Left lobe of liver (tissue), 2 donors: ENCODE data around the gene MIF. TPM values are rescaled to one million over a fixed set of nuclear protein-coding genes. Genes with fewer than 3 reads are reported as not detected.
"Not testable (repeated sequence)": the region's sequence is repeated elsewhere in the genome, so short reads cannot be mapped to it uniquely, and the experiment has no call there.

ENCODE experiments used
- ATAC-seq: fragments of 200-7000 bp; cut with Tn5 transposase; one replicate; pipeline ENCODE4 v1.9.1; 2020; ENCODE audit warnings: mild to moderate bottlenecking, moderate library complexity
- DNase-seq: peaks from one replicate; pipeline ENCODE4 v3.0.0-alpha.2; 2020; ENCODE audit warnings: low spot score
- total RNA-seq: library from RNA; stranded (reverse); gene quantifications from one replicate; pipeline ENCODE4 v1.2.1, GENCODE V29; 2021
- donor health status: DM: no; HTN: no; CAD: no; lungs with moderate emphysema.
- donor health status: DM: no; HTN: yes; CAD: no.

The MIF gene
- total RNA-seq, 1 donor from 2014 or later, result 81.5 TPM

DNA sequence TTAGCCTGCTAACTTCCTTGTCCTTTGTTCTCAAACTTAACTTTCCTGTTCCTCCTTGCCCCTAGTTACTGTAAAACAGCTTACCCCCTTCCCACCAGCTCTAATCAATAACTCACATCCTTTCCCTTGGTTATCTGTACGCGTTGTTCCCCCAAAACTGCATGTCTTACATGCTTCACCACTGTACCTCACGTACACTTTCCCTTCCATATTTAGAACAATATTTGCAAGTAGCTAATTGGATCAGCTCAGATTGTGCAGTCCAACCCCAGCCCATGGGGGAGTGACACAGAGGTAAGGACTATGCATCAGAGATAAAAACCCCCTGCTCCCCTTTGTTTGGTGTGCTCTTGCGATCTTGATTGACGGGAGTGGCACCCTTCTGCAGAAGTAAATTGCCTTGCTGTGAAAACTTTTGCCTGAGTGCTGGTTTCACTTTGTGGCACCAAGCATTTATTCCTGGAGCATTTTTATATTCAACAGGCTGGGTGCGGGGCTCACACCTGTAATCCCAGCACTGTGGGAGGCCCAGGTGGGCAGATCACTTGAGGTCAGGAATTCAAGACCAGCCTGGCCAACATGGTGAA lies 30.9 kb downstream of the MIF start:
- DNase-seq, result no peak
- no peak for ATAC-seq

DNA sequence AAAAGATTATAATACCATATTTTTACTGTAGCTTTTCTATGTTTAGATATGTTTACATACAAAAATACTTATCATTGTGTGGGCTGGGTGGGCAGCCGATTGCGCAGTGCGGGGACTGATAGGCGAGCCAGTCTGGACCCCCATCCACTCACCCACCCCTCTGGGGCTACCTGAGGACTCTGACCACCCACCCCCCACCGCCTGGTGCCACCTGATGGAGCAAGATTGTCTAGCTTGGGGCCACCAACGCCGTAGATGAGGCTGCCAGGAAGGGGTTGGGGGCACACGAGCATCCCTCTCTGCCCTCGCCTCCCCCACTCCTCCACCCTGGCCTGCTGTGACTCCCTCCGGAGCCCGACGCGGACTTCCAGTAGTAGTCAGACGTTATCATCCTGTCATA lies 32.4 kb downstream of the MIF start:
- DNase-seq (peak; percentile 43), ATAC-seq (no peak)

DNA sequence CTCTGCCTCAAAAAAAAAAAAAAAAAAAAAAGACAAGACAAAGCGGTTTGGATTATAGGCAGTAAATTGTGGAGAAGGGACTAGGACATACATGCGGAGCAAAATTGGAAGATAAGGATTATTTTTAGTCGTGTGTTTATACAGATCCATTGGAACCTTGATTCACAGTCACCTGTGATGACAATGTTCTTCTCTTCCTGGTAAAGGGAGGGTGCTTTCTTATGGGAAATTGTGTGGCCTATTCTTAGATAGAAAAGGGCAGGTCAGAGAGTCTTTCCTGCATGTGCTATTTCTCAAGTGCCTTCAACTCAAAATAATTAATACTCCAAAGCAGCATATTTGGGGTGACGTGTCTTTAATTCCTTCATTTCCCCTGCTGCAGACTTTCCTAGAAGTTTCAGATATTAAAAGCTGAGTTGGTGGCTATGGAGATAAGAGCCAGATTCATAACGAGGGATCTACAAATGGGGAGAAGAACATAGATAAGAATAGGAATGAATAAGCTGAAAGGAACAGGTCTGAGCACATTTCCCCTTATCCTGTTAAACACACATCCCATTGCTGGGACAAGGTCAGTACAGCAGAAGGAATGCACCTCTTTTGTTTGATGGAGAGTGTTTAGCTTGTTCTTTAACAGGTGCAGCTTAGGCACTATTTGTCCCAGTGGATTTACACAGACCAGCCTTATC lies 44.3 kb downstream of the MIF start:
- DNase-seq (no peak), ATAC-seq (peak; percentile 22)

DNA sequence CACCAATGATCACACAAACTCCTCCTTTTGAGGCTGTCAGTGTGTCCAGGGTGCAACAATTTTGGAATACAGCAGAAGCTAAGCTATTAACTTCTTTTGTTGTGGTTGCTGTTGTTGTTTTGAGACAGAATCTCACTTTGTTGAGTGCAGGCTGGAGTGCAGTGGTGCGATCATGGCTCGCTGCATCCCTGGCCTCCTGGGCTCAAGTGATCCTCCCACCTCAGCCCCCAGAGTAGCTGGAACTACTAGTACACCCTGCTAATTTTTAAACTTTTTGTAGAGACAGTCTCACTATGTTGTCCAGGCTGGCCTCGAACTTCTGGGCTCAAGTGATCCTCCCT lies 44.8 kb downstream of the MIF start:
- ATAC-seq, result no peak
- DNase-seq, result no peak

GRCh38 chr22:23940166-23940565 lies 46.0 kb downstream of the MIF start:
- not testable (repeated sequence) for DNase-seq, ATAC-seq

Other genes starting within 250 kb of the MIF start
- not detected for gene RGL4, start 203.4 kb upstream of the MIF start, total RNA-seq
- gene ZNF70, start 143.3 kb upstream of the MIF start, total RNA-seq, result 0.96 TPM
- gene VPREB3, start 140.0 kb upstream of the MIF start, total RNA-seq, result 0.40 TPM
- not detected for gene C22orf15, start 131.4 kb upstream of the MIF start, total RNA-seq
- gene CHCHD10, start 126.4 kb upstream of the MIF start, total RNA-seq, result 320 TPM
- gene MMP11, start 121.5 kb upstream of the MIF start, total RNA-seq, result 0.38 TPM
- gene SMARCB1, start 107.4 kb upstream of the MIF start, total RNA-seq, result 25.7 TPM
- 4.7 TPM for gene DERL3, start 55.4 kb upstream of the MIF start, total RNA-seq
- gene SLC2A11, start 36.5 kb upstream of the MIF start, total RNA-seq, result 6.8 TPM
- gene GSTT2B, start 66.8 kb downstream of the MIF start, total RNA-seq, result 2.9 TPM
- not detected for gene DDTL, start 72.5 kb downstream of the MIF start, total RNA-seq
- 366 TPM for gene DDT, start 80.1 kb downstream of the MIF start, total RNA-seq
- not detected for gene GSTT2, start 85.8 kb downstream of the MIF start, total RNA-seq
- not detected for gene GSTT4, start 111.1 kb downstream of the MIF start, total RNA-seq
- 22.4 TPM for gene CABIN1, start 116.9 kb downstream of the MIF start, total RNA-seq